Measurements from ENCODE around the gene ATRNL1. TPM values are rescaled to one million over a fixed set of nuclear protein-coding genes. Genes with fewer than 3 reads are reported as not detected.

Gene ATRNL1
- total RNA-seq (100 to 1,000 TPM in 5 of 9 donors, 10 to 100 TPM in 4; 28.4 to 217 (median 100) TPM), polyA plus RNA-seq (10 to 100 TPM in 1 of 3 donors, 1 to 10 TPM in 2; 4.8 to 14.9 (median 8.4) TPM)
- long read RNA-seq, donor 1, full-length matches to known transcripts = 7 of 7 reads
- long read RNA-seq, donor 1, partial matches to known transcripts = 0 of 7 reads
- long read RNA-seq, donor 1, other reads (novel, unspliced or antisense) = 0 of 7 reads
- long read RNA-seq, donor 2, partial matches to known transcripts = 0 of 4 reads
- long read RNA-seq, donor 2, other reads (novel, unspliced or antisense) = 0 of 4 reads
- long read RNA-seq, donor 3, full-length matches to known transcripts = 6 of 6 reads
- long read RNA-seq, donor 3, partial matches to known transcripts = 0 of 6 reads
- long read RNA-seq, donor 3, other reads (novel, unspliced or antisense) = 0 of 6 reads
- long read RNA-seq, donor 4, partial matches to known transcripts = 1 of 3 reads
- long read RNA-seq, donor 4, other reads (novel, unspliced or antisense) = 2 of 3 reads
- long read RNA-seq, donor 5, full-length matches to known transcripts = 35 of 67 reads
- long read RNA-seq, donor 5, partial matches to known transcripts = 14 of 67 reads
- long read RNA-seq, donor 5, other reads (novel, unspliced or antisense) = 18 of 67 reads
- long read RNA-seq, donor 6 = 0 reads
- long read RNA-seq, donor 7, partial matches to known transcripts = 0 of 1 reads
- long read RNA-seq, donor 7, other reads (novel, unspliced or antisense) = 0 of 1 reads
- long read RNA-seq, donor 8, full-length matches to known transcripts = 14 of 14 reads
- long read RNA-seq, donor 8, partial matches to known transcripts = 0 of 14 reads
- long read RNA-seq, donor 8, other reads (novel, unspliced or antisense) = 0 of 14 reads
- long read RNA-seq, donor 9, full-length matches to known transcripts = 4 of 10 reads
- long read RNA-seq, donor 9, partial matches to known transcripts = 6 of 10 reads
- long read RNA-seq, donor 9, other reads (novel, unspliced or antisense) = 0 of 10 reads
- long read RNA-seq, donor 10, partial matches to known transcripts = 0 of 3 reads
- long read RNA-seq, donor 10, other reads (novel, unspliced or antisense) = 0 of 3 reads

- Histone ChIP-seq H3K36me3 (replicated peaks in 1 of 2) (no peaks in the 10 kb centered on the region), H3K9me3 (replicated peaks in 1 of 3) (no peaks in the 10 kb centered on the region), H3K4me1 (replicated peaks in 1 of 2) (peaks cover 0 to 12% of the 10 kb centered on the region in 2 donors), H3K4me3 (peak within 1 kb of the TSS; percentile 46 to 88 (median 63)), H3K27ac (peak within 1 kb of the TSS in 4 of 5 donors; percentile 74 to 97 (median 82)), H3K27me3 (no peaks in the 10 kb centered on the region)
- WGBS, 4 donors = 0 to 1% (median 1%) methylated on average over 5 to 70 of the region's 70 CpGs
- intact Hi-C loops (cut with DNase I) = no loop called here
- peak; percentile 50 to 78 (median 60) for DNase-seq
- TF ChIP-seq CTCF (IDR thresholded peaks at IDR 0.05) (no peak), POLR2A (IDR thresholded peaks at IDR 0.05) (peak in 1 of 2 donors; percentile 81)
Measured at GRCh38 chr10:115093286-115093775, at the start of gene ATRNL1. ATRNL1 (plus strand) TSS chr10:115093365; CDS start chr10:115093751, 386 bp downstream.

GRCh38 chr10:115043719-115044118 is 49.4 kb upstream of the ATRNL1 start:
- Histone ChIP-seq H3K27ac (no peak overlapping the region), H3K4me3 (no peak overlapping the region), H3K4me1 (replicated peaks in 1 of 2) (peaks cover 0 to 5% of the 10 kb centered on the region in 2 donors), H3K9me3 (replicated peaks in 1 of 3) (no peaks in the 10 kb centered on the region), H3K36me3 (replicated peaks in 1 of 2) (no peaks in the 10 kb centered on the region), H3K27me3 (no peaks in the 10 kb centered on the region)
- WGBS, 4 donors = 79 to 94% (median 85%) methylated on average over 4 of the region's 4 CpGs
- TF ChIP-seq POLR2A (IDR thresholded peaks at IDR 0.05) = no peak
- TF ChIP-seq CTCF (IDR thresholded peaks at IDR 0.05) = no peak
- DNase-seq = no peak
- intact Hi-C loops (cut with DNase I) = no loop called here

- WGBS, 4 donors = 91 to 94% (median 92%) methylated on average over 1 of the region's 1 CpG
- Histone ChIP-seq H3K4me1 (replicated peaks in 1 of 2) (peaks cover 0 to 4% of the 10 kb centered on the region in 2 donors), H3K27me3 (no peaks in the 10 kb centered on the region), H3K27ac (no peak overlapping the region), H3K36me3 (replicated peaks in 1 of 2) (no peaks in the 10 kb centered on the region), H3K9me3 (replicated peaks in 1 of 3) (no peaks in the 10 kb centered on the region), H3K4me3 (no peak overlapping the region)
- no peak for DNase-seq
- no peak for TF ChIP-seq CTCF (IDR thresholded peaks at IDR 0.05)
- TF ChIP-seq POLR2A (IDR thresholded peaks at IDR 0.05) = no peak
- intact Hi-C loops (cut with DNase I) = no loop called here
Measured at GRCh38 chr10:115044891-115045290, 48.3 kb upstream of the ATRNL1 start.
